ENCODE results near the gene NOL4L.

The NOL4L gene

GRCh38 chr20:32563311-32564272, 21.5 kb downstream of the NOL4L start:
- no CpG with 5 or more reads among the region's 25 CpGs for WGBS (ENCODE audit: extremely low coverage, insufficient coverage, insufficient read length)
- H2AK5ac ChIP-seq (ENCODE audit: low read length): no peak overlapping the region
- H3K4me2 ChIP-seq (ENCODE audit: low read length): no peak overlapping the region
- H2BK5ac ChIP-seq (ENCODE audit: low read depth, low read length, poor library complexity): no peak overlapping the region
- H3K27ac ChIP-seq (ENCODE audit: low read depth, low read length): no peak overlapping the region
- H3K79me2 ChIP-seq (ENCODE audit: control insufficient read depth, insufficient read depth, low read length, poor library complexity): no peaks in the 10 kb centered on the region
- no peak overlapping the region for H3K4ac ChIP-seq (ENCODE audit: low read depth, low read length)
- H3K9ac ChIP-seq (ENCODE audit: low read length): no peak overlapping the region
- H3K36me3 ChIP-seq (ENCODE audit: control insufficient read depth in 1 of 2, insufficient read depth in 2 of 2, low read length in 2 of 2): no peaks in the 10 kb centered on the region
- no peak overlapping the region for H4K12ac ChIP-seq (ENCODE audit: low read depth, low read length)
- no peak overlapping the region for H3K23ac ChIP-seq (ENCODE audit: low read length)
- DNase-seq: peak in 1 of 2 donors; percentile 18
- peaks cover 7 to 9% of the 10 kb centered on the region in 2 experiments for H3K4me1 ChIP-seq (ENCODE audit: control insufficient read depth in 1 of 2, insufficient read depth in 2 of 2, low read length in 2 of 2)
- H2BK12ac ChIP-seq (ENCODE audit: low read length): no peak overlapping the region
- no peak overlapping the region for H2AFZ ChIP-seq (ENCODE audit: insufficient read depth, low read length, poor library complexity)
- no peaks in the 10 kb centered on the region for H3K27me3 ChIP-seq (ENCODE audit: insufficient read depth, low read length)
- no peak overlapping the region for H4K91ac ChIP-seq (ENCODE audit: low read depth, low read length)
- H4K8ac ChIP-seq (ENCODE audit: low read depth, low read length): no peak overlapping the region
- no peak overlapping the region for H3K18ac ChIP-seq (ENCODE audit: low read length)
- no peak overlapping the region for H3K4me3 ChIP-seq (ENCODE audit: low read depth, low read length)
- H3K14ac ChIP-seq (ENCODE audit: low read length): no peak overlapping the region
- H3K9me3 ChIP-seq (ENCODE audit: insufficient read depth, low read depth, low read length): peaks cover 2% of the 10 kb centered on the region
- no peak overlapping the region for H2BK120ac ChIP-seq (ENCODE audit: insufficient read depth, low read length, poor library complexity)
- H3K79me1 ChIP-seq (ENCODE audit: low read length): no peaks in the 10 kb centered on the region

- H4K8ac ChIP-seq (ENCODE audit: low read depth, low read length): no peak overlapping the region
- no peak overlapping the region for H3K4me3 ChIP-seq (ENCODE audit: low read depth, low read length)
- peak in 1 of 2 donors; percentile 20 for DNase-seq
- no peak overlapping the region for H3K9ac ChIP-seq (ENCODE audit: low read length)
- no peaks in the 10 kb centered on the region for H3K36me3 ChIP-seq (ENCODE audit: control insufficient read depth in 1 of 2, insufficient read depth in 2 of 2, low read length in 2 of 2)
- H3K79me1 ChIP-seq (ENCODE audit: low read length): no peaks in the 10 kb centered on the region
- WGBS (ENCODE audit: extremely low coverage, insufficient coverage, insufficient read length): no CpG with 5 or more reads among the region's 5 CpGs
- no peak overlapping the region for H2BK12ac ChIP-seq (ENCODE audit: low read length)
- no peak overlapping the region for H4K91ac ChIP-seq (ENCODE audit: low read depth, low read length)
- H3K18ac ChIP-seq (ENCODE audit: low read length): no peak overlapping the region
- H3K23ac ChIP-seq (ENCODE audit: low read length): no peak overlapping the region
- H2BK5ac ChIP-seq (ENCODE audit: low read depth, low read length, poor library complexity): no peak overlapping the region
- no peak overlapping the region for H4K12ac ChIP-seq (ENCODE audit: low read depth, low read length)
- H2BK120ac ChIP-seq (ENCODE audit: insufficient read depth, low read length, poor library complexity): no peak overlapping the region
- no peak overlapping the region for H3K4ac ChIP-seq (ENCODE audit: low read depth, low read length)
- H3K79me2 ChIP-seq (ENCODE audit: control insufficient read depth, insufficient read depth, low read length, poor library complexity): no peaks in the 10 kb centered on the region
- H2AK5ac ChIP-seq (ENCODE audit: low read length): no peak overlapping the region
- H3K4me2 ChIP-seq (ENCODE audit: low read length): no peak overlapping the region
- no peak overlapping the region for H2AFZ ChIP-seq (ENCODE audit: insufficient read depth, low read length, poor library complexity)
- no peaks in the 10 kb centered on the region for H3K27me3 ChIP-seq (ENCODE audit: insufficient read depth, low read length)
- H3K14ac ChIP-seq (ENCODE audit: low read length): no peak overlapping the region
- H3K27ac ChIP-seq (ENCODE audit: low read depth, low read length): no peak overlapping the region
- H3K9me3 ChIP-seq (ENCODE audit: insufficient read depth, low read depth, low read length): peaks cover 2% of the 10 kb centered on the region
- peaks cover 7 to 13% of the 10 kb centered on the region in 2 experiments for H3K4me1 ChIP-seq (ENCODE audit: control insufficient read depth in 1 of 2, insufficient read depth in 2 of 2, low read length in 2 of 2)
Observed at GRCh38 chr20:32562495-32562911, 22.6 kb downstream of the NOL4L start.

GRCh38 chr20:32560989-32561830, 23.9 kb downstream of the NOL4L start:
- Histone ChIP-seq H3K4me2 (ENCODE audit: low read length) (no peak overlapping the region), H2AK5ac (ENCODE audit: low read length) (no peak overlapping the region), H2AFZ (ENCODE audit: insufficient read depth, low read length, poor library complexity) (no peak overlapping the region), H3K27me3 (ENCODE audit: insufficient read depth, low read length) (no peaks in the 10 kb centered on the region), H4K12ac (ENCODE audit: low read depth, low read length) (no peak overlapping the region), H3K79me2 (ENCODE audit: control insufficient read depth, insufficient read depth, low read length, poor library complexity) (no peaks in the 10 kb centered on the region), H4K91ac (ENCODE audit: low read depth, low read length) (no peak overlapping the region), H3K27ac (ENCODE audit: low read depth, low read length) (no peak overlapping the region), H3K4me3 (ENCODE audit: low read depth, low read length) (no peak overlapping the region), H3K23ac (ENCODE audit: low read length) (no peak overlapping the region), H3K79me1 (ENCODE audit: low read length) (no peaks in the 10 kb centered on the region), H3K9ac (ENCODE audit: low read length) (no peak overlapping the region), H3K18ac (ENCODE audit: low read length) (no peak overlapping the region), H3K36me3 (ENCODE audit: control insufficient read depth in 1 of 2, insufficient read depth in 2 of 2, low read length in 2 of 2) (no peaks in the 10 kb centered on the region), H3K9me3 (ENCODE audit: insufficient read depth, low read depth, low read length) (peaks cover 2% of the 10 kb centered on the region), H3K14ac (ENCODE audit: low read length) (no peak overlapping the region), H3K4ac (ENCODE audit: low read depth, low read length) (no peak overlapping the region), H2BK5ac (ENCODE audit: low read depth, low read length, poor library complexity) (no peak overlapping the region), H2BK120ac (ENCODE audit: insufficient read depth, low read length, poor library complexity) (peak overlapping the region; percentile 3), H3K4me1 (ENCODE audit: control insufficient read depth in 1 of 2, insufficient read depth in 2 of 2, low read length in 2 of 2) (peaks cover 7 to 20% of the 10 kb centered on the region in 2 experiments), H2BK12ac (ENCODE audit: low read length) (no peak overlapping the region), H4K8ac (ENCODE audit: low read depth, low read length) (no peak overlapping the region)
- no peak for DNase-seq
- WGBS (ENCODE audit: extremely low coverage, insufficient coverage, insufficient read length): no CpG with 5 or more reads among the region's 27 CpGs

- Histone ChIP-seq H4K12ac (ENCODE audit: low read depth, low read length) (no peak overlapping the region), H4K91ac (ENCODE audit: low read depth, low read length) (no peak overlapping the region), H3K79me2 (ENCODE audit: control insufficient read depth, insufficient read depth, low read length, poor library complexity) (no peaks in the 10 kb centered on the region), H3K23ac (ENCODE audit: low read length) (no peak overlapping the region), H2AFZ (ENCODE audit: insufficient read depth, low read length, poor library complexity) (no peak overlapping the region), H3K36me3 (ENCODE audit: control insufficient read depth in 1 of 2, insufficient read depth in 2 of 2, low read length in 2 of 2) (no peaks in the 10 kb centered on the region), H2BK12ac (ENCODE audit: low read length) (no peak overlapping the region), H2BK5ac (ENCODE audit: low read depth, low read length, poor library complexity) (no peak overlapping the region), H2BK120ac (ENCODE audit: insufficient read depth, low read length, poor library complexity) (no peak overlapping the region), H3K4ac (ENCODE audit: low read depth, low read length) (no peak overlapping the region), H3K4me3 (ENCODE audit: low read depth, low read length) (no peak overlapping the region), H3K27me3 (ENCODE audit: insufficient read depth, low read length) (no peaks in the 10 kb centered on the region), H3K4me1 (ENCODE audit: control insufficient read depth in 1 of 2, insufficient read depth in 2 of 2, low read length in 2 of 2) (peaks cover 7 to 20% of the 10 kb centered on the region in 2 experiments), H3K9me3 (ENCODE audit: insufficient read depth, low read depth, low read length) (peaks cover 2% of the 10 kb centered on the region), H3K27ac (ENCODE audit: low read depth, low read length) (no peak overlapping the region), H2AK5ac (ENCODE audit: low read length) (no peak overlapping the region), H3K79me1 (ENCODE audit: low read length) (peaks cover 1% of the 10 kb centered on the region), H3K14ac (ENCODE audit: low read length) (no peak overlapping the region), H3K9ac (ENCODE audit: low read length) (no peak overlapping the region), H3K4me2 (ENCODE audit: low read length) (no peak overlapping the region), H4K8ac (ENCODE audit: low read depth, low read length) (no peak overlapping the region), H3K18ac (ENCODE audit: low read length) (no peak overlapping the region)
- no CpG with 5 or more reads among the region's 9 CpGs for WGBS (ENCODE audit: extremely low coverage, insufficient coverage, insufficient read length)
- DNase-seq: no peak
Observed at GRCh38 chr20:32560482-32560988, 24.6 kb downstream of the NOL4L start.
